ENCODE measurements around the gene RPTOR.
"Not testable (repeated sequence)": the region's sequence is repeated elsewhere in the genome, so short reads cannot be mapped to it uniquely, and the experiment has no call there.

RPTOR gene

DNA sequence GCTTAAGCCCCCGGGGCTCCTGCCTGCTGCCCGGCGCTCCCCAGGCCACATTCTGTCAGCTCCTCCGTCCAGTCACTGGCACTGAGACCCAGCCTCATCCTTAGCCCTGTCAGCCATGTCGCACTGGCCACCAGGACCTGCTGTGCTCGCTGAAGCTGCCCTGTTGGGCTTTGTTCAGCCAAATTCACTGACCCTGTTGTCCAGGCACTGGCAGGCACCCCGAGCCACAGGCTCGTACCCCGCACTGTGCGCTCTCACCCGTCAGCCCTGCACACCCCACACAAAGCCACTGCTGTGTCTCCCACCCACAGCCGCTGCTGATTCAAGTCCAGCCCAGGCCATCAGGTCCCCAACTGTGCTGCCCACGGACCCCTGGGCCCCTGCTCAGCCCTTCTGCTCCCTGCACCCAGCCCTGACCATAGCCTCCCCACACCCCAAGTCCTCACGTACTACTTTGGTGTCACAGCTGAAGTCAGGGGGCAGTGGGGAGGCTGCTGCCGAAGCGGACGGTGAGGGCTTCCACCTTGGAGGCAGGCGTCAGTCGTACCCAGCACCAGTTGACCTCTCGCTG, 315.5 kb downstream of the RPTOR start:
- DNase-seq (ENCODE audit: low read depth in 2 of 2): no peak

GRCh38 chr17:80860703-80861417, 316.2 kb downstream of the RPTOR start:
- DNase-seq (ENCODE audit: low read depth in 2 of 2): no peak

DNA sequence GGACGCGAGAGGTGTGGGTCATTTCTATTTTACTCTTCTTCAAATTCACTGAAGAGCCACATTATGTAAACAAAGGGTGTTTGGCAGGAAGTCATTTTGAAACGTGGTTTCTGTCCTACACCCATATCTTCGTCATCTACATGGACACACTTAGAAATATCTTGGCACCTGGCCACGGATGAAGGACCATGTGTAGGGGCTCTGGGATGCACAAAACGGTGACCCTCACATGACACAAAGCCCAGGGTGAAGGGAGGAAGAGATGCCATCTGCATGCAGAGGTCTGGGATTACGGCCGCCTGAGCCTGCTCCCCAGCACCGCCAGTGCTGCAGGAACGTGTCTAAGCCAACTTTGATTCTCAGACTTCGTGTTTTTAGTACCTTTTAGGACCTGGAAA, 316.8 kb downstream of the RPTOR start:
- no peak for DNase-seq (ENCODE audit: low read depth in 2 of 2)

DNA sequence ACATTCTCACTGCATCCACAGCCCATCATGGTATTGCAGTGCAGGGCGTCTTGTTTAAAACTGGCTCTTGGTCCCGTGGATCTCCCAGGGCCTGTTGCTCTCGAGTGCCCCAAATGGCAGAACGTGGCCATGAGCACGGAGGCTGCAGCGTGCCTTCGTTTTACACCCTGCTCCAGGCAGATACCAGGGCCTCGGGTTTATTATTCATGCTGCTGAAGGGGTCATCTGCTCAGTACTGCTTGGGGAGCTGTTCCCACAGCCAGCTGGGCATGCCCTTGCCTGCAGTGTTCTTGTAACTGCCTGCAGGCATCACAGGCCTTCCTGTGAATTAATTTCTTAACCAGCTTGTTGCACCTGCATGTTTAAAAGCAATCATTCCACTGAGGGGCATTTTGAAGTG, 317.3 kb downstream of the RPTOR start:
- DNase-seq (ENCODE audit: low read depth in 2 of 2): peak in 1 of 2 donors; percentile 33

GRCh38 chr17:80862481-80862961, 317.9 kb downstream of the RPTOR start:
- DNase-seq (ENCODE audit: low read depth in 2 of 2): no peak

- DNase-seq (ENCODE audit: low read depth in 2 of 2): no peak
These were observed 318.3 kb downstream of the RPTOR start for GRCh38 chr17:80862978-80863377.

GRCh38 chr17:80863626-80864025, 319.0 kb downstream of the RPTOR start:
- DNase-seq (ENCODE audit: low read depth in 2 of 2): no peak

DNA sequence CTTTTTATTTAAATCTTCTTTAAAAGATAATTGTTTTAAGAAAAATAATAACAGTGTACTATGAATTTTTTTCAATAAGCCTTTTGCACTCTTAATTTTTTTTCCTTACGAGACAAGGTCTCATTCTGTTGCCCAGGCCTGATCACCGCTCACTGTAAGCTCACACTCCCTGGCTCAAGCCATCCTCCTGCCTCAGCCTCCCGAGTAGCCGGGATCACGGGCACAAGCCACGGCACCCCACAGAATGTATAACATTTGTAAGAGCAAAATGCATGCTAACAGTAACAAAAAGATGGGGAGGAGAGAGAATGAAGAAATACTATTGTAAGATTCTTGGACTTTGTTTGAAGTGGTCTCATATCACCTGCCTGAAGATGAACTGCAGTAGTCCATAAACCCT, 320.1 kb downstream of the RPTOR start:
- DNase-seq (ENCODE audit: low read depth in 2 of 2): no peak

- peak; percentile 52 to 67 for DNase-seq (ENCODE audit: low read depth in 2 of 2)
These were observed 321.6 kb downstream of the RPTOR start for GRCh38 chr17:80866050-80866793.

GRCh38 chr17:80868022-80868609, 323.5 kb downstream of the RPTOR start:
- no peak for DNase-seq (ENCODE audit: low read depth in 2 of 2)

DNA sequence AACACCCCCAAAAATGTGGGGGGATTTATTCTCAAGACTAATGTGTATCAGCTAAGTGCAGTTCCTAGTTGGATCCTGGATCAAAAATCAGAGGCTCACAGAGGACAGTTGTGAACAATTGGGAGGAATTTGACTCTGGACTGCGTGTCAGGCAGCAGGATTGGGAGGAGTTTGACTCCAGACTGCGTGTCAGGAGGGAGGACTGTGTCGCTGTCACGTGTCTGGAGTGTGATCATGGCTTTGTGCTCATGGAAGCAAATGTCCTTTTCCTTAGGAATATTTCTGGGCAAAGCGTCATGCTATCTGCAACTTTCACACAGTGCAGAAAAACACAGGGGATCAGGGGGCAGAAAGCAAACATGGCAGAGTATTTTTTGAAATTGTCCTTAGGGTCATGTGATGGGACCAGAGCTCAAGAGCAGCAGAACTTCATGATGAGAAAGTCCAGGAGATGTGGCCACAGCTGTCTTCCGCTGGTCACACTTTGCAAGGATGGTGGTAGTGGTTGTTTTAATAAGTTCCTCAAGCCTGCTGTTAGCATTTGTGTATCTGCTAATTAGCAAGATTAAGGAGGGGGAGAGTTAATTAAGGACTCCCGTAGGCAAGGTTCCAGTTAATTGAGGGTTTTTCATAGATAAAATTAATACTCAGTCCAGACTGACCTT, 325.0 kb downstream of the RPTOR start:
- no peak for DNase-seq (ENCODE audit: low read depth in 2 of 2)

GRCh38 chr17:80870401-80870800, 325.8 kb downstream of the RPTOR start:
- DNase-seq (ENCODE audit: low read depth in 2 of 2): no peak

DNA sequence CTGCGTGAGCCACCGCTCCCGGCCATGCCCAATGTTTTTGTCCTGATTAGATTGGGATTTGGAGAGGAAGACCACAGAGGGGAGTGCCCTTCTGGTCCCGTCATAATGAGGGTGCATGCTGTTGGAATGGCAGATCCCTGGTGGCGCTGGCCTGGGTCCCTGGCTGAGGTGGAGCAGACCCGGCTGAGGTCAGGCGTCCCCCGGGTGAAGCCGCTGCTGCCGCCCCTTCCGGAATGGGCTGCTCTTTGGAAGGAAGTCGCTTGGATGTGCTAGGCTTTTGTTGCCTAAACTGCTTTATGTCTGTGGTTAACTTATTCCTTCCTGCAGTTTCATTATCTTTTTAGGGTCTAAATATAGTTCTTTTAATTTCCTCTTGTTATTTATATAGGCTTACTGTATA, 326.7 kb downstream of the RPTOR start:
- DNase-seq (ENCODE audit: low read depth in 2 of 2): no peak

- no peak for DNase-seq (ENCODE audit: low read depth in 2 of 2)
These were observed 327.4 kb downstream of the RPTOR start for GRCh38 chr17:80872001-80872500.

- no peak for DNase-seq (ENCODE audit: low read depth in 2 of 2)
These were observed 328.1 kb downstream of the RPTOR start for GRCh38 chr17:80872501-80873306.

DNA sequence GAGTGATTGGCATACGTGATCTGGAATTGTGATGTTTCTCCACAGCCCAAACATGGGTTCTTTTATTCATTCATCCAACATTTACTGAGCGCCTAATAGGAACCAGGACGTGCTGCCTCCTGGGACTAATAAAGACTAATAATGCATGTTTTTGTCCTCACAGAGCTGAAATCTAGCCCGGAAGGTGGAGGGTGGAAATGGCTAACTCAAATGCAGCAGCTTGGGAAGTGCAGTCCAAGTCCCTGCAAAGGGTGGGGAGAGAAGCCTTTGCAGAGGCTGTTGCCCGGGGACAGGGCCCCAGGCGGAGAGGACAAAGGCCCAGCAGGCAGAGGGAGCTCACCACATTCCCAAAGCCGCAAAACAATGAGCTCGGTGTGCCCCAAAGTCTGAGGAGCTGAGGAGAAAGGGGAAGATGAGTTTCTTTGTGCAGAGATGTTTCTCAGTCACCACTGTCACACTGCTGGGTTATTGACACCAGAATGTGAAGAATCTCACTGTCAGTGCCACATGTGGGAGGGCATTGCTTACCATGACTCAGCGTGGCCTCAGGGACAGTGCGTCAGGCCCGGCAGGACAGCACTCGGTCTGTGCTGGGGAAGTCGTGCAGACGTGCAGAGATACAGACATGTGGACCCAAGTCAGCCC, 328.8 kb downstream of the RPTOR start:
- no peak for DNase-seq (ENCODE audit: low read depth in 2 of 2)

DNA sequence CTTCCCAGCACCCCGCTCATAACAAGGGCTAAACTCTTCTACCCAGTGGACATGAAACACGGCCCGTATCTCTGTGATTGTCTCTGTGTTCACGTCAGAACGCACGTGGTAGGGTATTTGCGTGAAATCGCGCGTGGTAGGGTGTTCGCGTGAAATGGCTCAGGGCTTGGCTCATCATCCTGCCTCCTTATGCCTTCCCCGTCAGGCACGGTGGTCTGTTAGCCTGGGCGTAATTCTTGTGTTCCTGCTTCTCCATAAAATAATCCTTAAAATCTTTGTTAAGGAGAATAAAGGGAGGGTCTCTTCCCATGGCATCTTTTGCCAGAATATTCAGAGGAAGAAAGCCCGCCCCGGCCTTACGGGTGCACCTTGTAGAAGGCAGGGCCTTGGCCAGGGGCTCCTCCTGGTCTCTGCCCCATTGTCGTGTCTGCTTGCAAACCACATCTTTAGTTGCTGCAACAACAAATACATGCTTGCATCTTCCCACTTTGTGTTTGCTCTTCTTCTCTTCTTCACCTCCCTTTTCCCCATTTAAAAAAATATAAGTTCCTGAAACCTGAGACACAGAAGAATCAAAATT, 330.3 kb downstream of the RPTOR start:
- DNase-seq (ENCODE audit: low read depth in 2 of 2): no peak

GRCh38 chr17:80875480-80875995, 330.9 kb downstream of the RPTOR start:
- DNase-seq (ENCODE audit: low read depth in 2 of 2): not testable (repeated sequence)

GRCh38 chr17:80876456-80876949, 331.9 kb downstream of the RPTOR start:
- not testable (repeated sequence) for DNase-seq (ENCODE audit: low read depth in 2 of 2)

All from stimulated activated CD4-positive, alpha-beta T cell treated with anti-CD3 and anti-CD28 coated beads, Interleukin-15, amount 100 ng/mL, for 48 hours (primary cell).